GM18502 (cell line): ENCODE measurements around the gene ADAM12.

Experiments
- ATAC-seq: cut with Tn5 transposase; IDR thresholded peaks from one replicate; pipeline ENCODE4 v1.9.1; 2021; ENCODE audit warnings: mild to moderate bottlenecking; ENCODE audit not compliant: unreplicated experiment, poor library complexity

The ADAM12 gene

GRCh38 chr10:126218778-126219649, 169.3 kb downstream of the ADAM12 start:
- no peak for ATAC-seq

- ATAC-seq: no peak
These were observed 170.1 kb downstream of the ADAM12 start for GRCh38 chr10:126218174-126218573.

GRCh38 chr10:126216632-126216961, 171.7 kb downstream of the ADAM12 start:
- no peak for ATAC-seq

GRCh38 chr10:126215746-126216631, 172.3 kb downstream of the ADAM12 start:
- ATAC-seq: no peak

GRCh38 chr10:126214679-126215078, 173.6 kb downstream of the ADAM12 start:
- no peak for ATAC-seq

GRCh38 chr10:126214021-126214420, 174.3 kb downstream of the ADAM12 start:
- no peak for ATAC-seq

GRCh38 chr10:126212738-126213137, 175.5 kb downstream of the ADAM12 start:
- ATAC-seq: no peak

GRCh38 chr10:126210051-126210651, 178.1 kb downstream of the ADAM12 start:
- no peak for ATAC-seq

GRCh38 chr10:126209451-126209850, 178.8 kb downstream of the ADAM12 start:
- ATAC-seq: no peak

GRCh38 chr10:126208726-126209302, 179.5 kb downstream of the ADAM12 start:
- ATAC-seq: no peak

- no peak for ATAC-seq
These were observed 180.4 kb downstream of the ADAM12 start for GRCh38 chr10:126207851-126208250.

- ATAC-seq: no peak
These were observed 180.9 kb downstream of the ADAM12 start for GRCh38 chr10:126207313-126207771.

GRCh38 chr10:126205486-126206205, 182.6 kb downstream of the ADAM12 start:
- ATAC-seq: no peak

- ATAC-seq: no peak
These were observed 184.0 kb downstream of the ADAM12 start for GRCh38 chr10:126204320-126204719.

GRCh38 chr10:126203746-126204145, 184.5 kb downstream of the ADAM12 start:
- no peak for ATAC-seq

GRCh38 chr10:126201603-126202002, 186.7 kb downstream of the ADAM12 start:
- no peak for ATAC-seq

GRCh38 chr10:126199221-126199998, 188.9 kb downstream of the ADAM12 start:
- no peak for ATAC-seq

GRCh38 chr10:126198681-126199080, 189.6 kb downstream of the ADAM12 start:
- ATAC-seq: no peak

GRCh38 chr10:126197036-126197543, 191.2 kb downstream of the ADAM12 start:
- ATAC-seq: no peak
